Lower leg skin (tissue), 3 donors: Measurements from ENCODE around the gene APMAP.

Experiments used
- CTCF ChIP-seq, 3 donors: fragments of 450-650 bp; IDR thresholded peaks; one replicate each; pipeline ENCODE4 v1.5.1; 2016; ENCODE audit warnings: antibody characterized with exemption in 3 of 3, mild to moderate bottlenecking in 3 of 3, moderate library complexity in 2 of 3
- POLR2A ChIP-seq, 2 donors: fragments of 450-650 bp; IDR thresholded peaks; one replicate each; pipeline ENCODE4 v1.6.1; 2016 to 2017; ENCODE audit warnings: antibody characterized with exemption in 2 of 2, mild to moderate bottlenecking in 1 of 2, moderate library complexity in 1 of 2

GRCh38 chr20:24980291-24981053 is 12.1 kb downstream of the APMAP start:
- TF ChIP-seq CTCF (IDR thresholded peaks at IDR 0.05), result no peak
- no peak for TF ChIP-seq POLR2A (IDR thresholded peaks at IDR 0.05)
